ENCODE data around the gene RELCH.

GRCh38 chr18:62336618-62337017 is 149.6 kb downstream of the RELCH start:
- TF ChIP-seq EZH2 (optimal IDR thresholded peaks at IDR 0.05; ENCODE audit: low read depth, low read length) (no peak), CTCF (IDR thresholded peaks at IDR 0.05; ENCODE audit: low read length) (no peak), EZH2phosphoT487 (IDR thresholded peaks at IDR 0.05; ENCODE audit: low read length) (no peak)
